GM19099 (cell line): Measurements from ENCODE around the gene AFF2.

Experiments
- POLR2A ChIP-seq: IDR thresholded peaks from 3 replicates; pipeline ENCODE4 v1.6.1; 2011; ENCODE audit warnings: low read depth; ENCODE audit not compliant: insufficient read length; ENCODE audit errors: extremely low read depth

The AFF2 gene

GRCh38 chrX:148599404-148599803, 99.0 kb downstream of the AFF2 start:
- no peak for TF ChIP-seq POLR2A

- TF ChIP-seq POLR2A = no peak
Observed at GRCh38 chrX:148600131-148600530, 99.7 kb downstream of the AFF2 start.

GRCh38 chrX:148600581-148600980, 100.2 kb downstream of the AFF2 start:
- TF ChIP-seq POLR2A = no peak

GRCh38 chrX:148601034-148601433, 100.6 kb downstream of the AFF2 start:
- no peak for TF ChIP-seq POLR2A

- TF ChIP-seq POLR2A = no peak
Observed at GRCh38 chrX:148609515-148610327, 109.3 kb downstream of the AFF2 start.

GRCh38 chrX:148610328-148610698, 109.9 kb downstream of the AFF2 start:
- TF ChIP-seq POLR2A = no peak

GRCh38 chrX:148611993-148612392, 111.6 kb downstream of the AFF2 start:
- TF ChIP-seq POLR2A = no peak

- TF ChIP-seq POLR2A = no peak
Observed at GRCh38 chrX:148612431-148612830, 112.0 kb downstream of the AFF2 start.

GRCh38 chrX:148613636-148614035, 113.2 kb downstream of the AFF2 start:
- TF ChIP-seq POLR2A = no peak

- TF ChIP-seq POLR2A = no peak
Observed at GRCh38 chrX:148615491-148615890, 115.1 kb downstream of the AFF2 start.

- no peak for TF ChIP-seq POLR2A
Observed at GRCh38 chrX:148618470-148619445, 118.3 kb downstream of the AFF2 start.

GRCh38 chrX:148620023-148620422, 119.6 kb downstream of the AFF2 start:
- TF ChIP-seq POLR2A = no peak

GRCh38 chrX:148624951-148625474, 124.6 kb downstream of the AFF2 start:
- no peak for TF ChIP-seq POLR2A

GRCh38 chrX:148628621-148629020, 128.2 kb downstream of the AFF2 start:
- TF ChIP-seq POLR2A = no peak

- no peak for TF ChIP-seq POLR2A
Observed at GRCh38 chrX:148629434-148629833, 129.0 kb downstream of the AFF2 start.
